ENCODE measurements around the gene ZMAT5. TPM values are rescaled to one million over a fixed set of nuclear protein-coding genes. Genes with fewer than 3 reads are reported as not detected.

ZMAT5 gene
- polyA plus RNA-seq, 1 donor (not counting 4 experiments of a cell fraction or from before 2014, with no cell fraction given): 11.1 TPM

GRCh38 chr22:29797351-29797750 is 30.5 kb upstream of the ZMAT5 start:
- H3K4me3 ChIP-seq (ENCODE audit: control insufficient read depth in 2 of 3, extremely low read depth in 1 of 3, insufficient read depth in 2 of 3, low read depth in 1 of 3, low read length in 3 of 3): no peak overlapping the region
- peaks cover 33 to 48% of the 10 kb centered on the region in 2 experiments for H3K36me3 ChIP-seq (ENCODE audit: control insufficient read depth in 2 of 2, extremely low read depth in 1 of 2, insufficient read depth in 2 of 2, low read length in 2 of 2)
- no peak overlapping the region for H3K9ac ChIP-seq (ENCODE audit: control insufficient read depth, extremely low read depth, insufficient read depth, low read length)
- TF ChIP-seq, protein P1, sequence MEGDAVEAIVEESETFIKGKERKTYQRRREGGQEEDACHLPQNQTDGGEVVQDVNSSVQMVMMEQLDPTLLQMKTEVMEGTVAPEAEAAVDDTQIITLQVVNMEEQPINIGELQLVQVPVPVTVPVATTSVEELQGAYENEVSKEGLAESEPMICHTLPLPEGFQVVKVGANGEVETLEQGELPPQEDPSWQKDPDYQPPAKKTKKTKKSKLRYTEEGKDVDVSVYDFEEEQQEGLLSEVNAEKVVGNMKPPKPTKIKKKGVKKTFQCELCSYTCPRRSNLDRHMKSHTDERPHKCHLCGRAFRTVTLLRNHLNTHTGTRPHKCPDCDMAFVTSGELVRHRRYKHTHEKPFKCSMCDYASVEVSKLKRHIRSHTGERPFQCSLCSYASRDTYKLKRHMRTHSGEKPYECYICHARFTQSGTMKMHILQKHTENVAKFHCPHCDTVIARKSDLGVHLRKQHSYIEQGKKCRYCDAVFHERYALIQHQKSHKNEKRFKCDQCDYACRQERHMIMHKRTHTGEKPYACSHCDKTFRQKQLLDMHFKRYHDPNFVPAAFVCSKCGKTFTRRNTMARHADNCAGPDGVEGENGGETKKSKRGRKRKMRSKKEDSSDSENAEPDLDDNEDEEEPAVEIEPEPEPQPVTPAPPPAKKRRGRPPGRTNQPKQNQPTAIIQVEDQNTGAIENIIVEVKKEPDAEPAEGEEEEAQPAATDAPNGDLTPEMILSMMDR (optimal IDR thresholded peaks at IDR 0.05 in 1 of 3, IDR thresholded peaks at IDR 0.05 in 1 of 3, conservative IDR thresholded peaks at IDR 0.05 in 1 of 3; ENCODE audit: extremely low read depth in 1 of 3, insufficient read depth in 2 of 3, low read length in 3 of 3): no peak
- TF ChIP-seq EZH2 (IDR thresholded peaks at IDR 0.05; ENCODE audit: low read length): no peak
- no peaks in the 10 kb centered on the region for H3K9me3 ChIP-seq (ENCODE audit: control insufficient read depth, low read depth, low read length)
- H3K27me3 ChIP-seq (ENCODE audit: control insufficient read depth, extremely low read depth, insufficient read depth, low read length): no peaks in the 10 kb centered on the region
- H3K4me2 ChIP-seq (ENCODE audit: control insufficient read depth, extremely low read depth, insufficient read depth, low read depth, low read length): no peak overlapping the region
- H3K79me2 ChIP-seq (ENCODE audit: control insufficient read depth, insufficient read depth, low read length): no peaks in the 10 kb centered on the region
- H3K27ac ChIP-seq (ENCODE audit: control insufficient read depth, insufficient read depth, low read length): no peak overlapping the region
- no peaks in the 10 kb centered on the region for H3K9me1 ChIP-seq (ENCODE audit: control insufficient read depth, extremely low read depth, insufficient read depth, low read length)
- dilution Hi-C loops (cut with MboI; ENCODE audit: extremely low pct_ligation_motif_present, low sequenced_read_pairs): no loop called here
- DNase-seq (ENCODE audit: low read depth, low spot score) (no peak), FAIRE-seq (no peak)
- peaks cover 14% of the 10 kb centered on the region for H3K4me1 ChIP-seq (ENCODE audit: control insufficient read depth, extremely low read depth, insufficient read depth, low read length)
- H4K20me1 ChIP-seq (ENCODE audit: control insufficient read depth, extremely low read depth, insufficient read depth, low read length): no peaks in the 10 kb centered on the region
- no peak overlapping the region for H2AFZ ChIP-seq (ENCODE audit: control insufficient read depth, low read length)

GRCh38 chr22:29795663-29796062 is 28.9 kb upstream of the ZMAT5 start:
- H3K4me3 ChIP-seq (ENCODE audit: control insufficient read depth in 2 of 3, extremely low read depth in 1 of 3, insufficient read depth in 2 of 3, low read depth in 1 of 3, low read length in 3 of 3): no peak overlapping the region
- no peak overlapping the region for H3K27ac ChIP-seq (ENCODE audit: control insufficient read depth, insufficient read depth, low read length)
- H3K9ac ChIP-seq (ENCODE audit: control insufficient read depth, extremely low read depth, insufficient read depth, low read length): no peak overlapping the region
- H2AFZ ChIP-seq (ENCODE audit: control insufficient read depth, low read length): no peak overlapping the region
- H3K4me1 ChIP-seq (ENCODE audit: control insufficient read depth, extremely low read depth, insufficient read depth, low read length): peaks cover 14% of the 10 kb centered on the region
- dilution Hi-C loops (cut with MboI; ENCODE audit: extremely low pct_ligation_motif_present, low sequenced_read_pairs): no loop called here
- H3K36me3 ChIP-seq (ENCODE audit: control insufficient read depth in 2 of 2, extremely low read depth in 1 of 2, insufficient read depth in 2 of 2, low read length in 2 of 2): peaks cover 36 to 37% of the 10 kb centered on the region in 2 experiments
- H3K79me2 ChIP-seq (ENCODE audit: control insufficient read depth, insufficient read depth, low read length): no peaks in the 10 kb centered on the region
- DNase-seq (ENCODE audit: low read depth, low spot score) (no peak), FAIRE-seq (no peak)
- H4K20me1 ChIP-seq (ENCODE audit: control insufficient read depth, extremely low read depth, insufficient read depth, low read length): no peaks in the 10 kb centered on the region
- TF ChIP-seq, protein P1 (optimal IDR thresholded peaks at IDR 0.05 in 1 of 3, IDR thresholded peaks at IDR 0.05 in 1 of 3, conservative IDR thresholded peaks at IDR 0.05 in 1 of 3; ENCODE audit: extremely low read depth in 1 of 3, insufficient read depth in 2 of 3, low read length in 3 of 3): no peak
- no peak for TF ChIP-seq EZH2 (IDR thresholded peaks at IDR 0.05; ENCODE audit: low read length)
- H3K9me3 ChIP-seq (ENCODE audit: control insufficient read depth, low read depth, low read length): no peaks in the 10 kb centered on the region
- H3K4me2 ChIP-seq (ENCODE audit: control insufficient read depth, extremely low read depth, insufficient read depth, low read depth, low read length): no peak overlapping the region
- no peaks in the 10 kb centered on the region for H3K27me3 ChIP-seq (ENCODE audit: control insufficient read depth, extremely low read depth, insufficient read depth, low read length)
- no peaks in the 10 kb centered on the region for H3K9me1 ChIP-seq (ENCODE audit: control insufficient read depth, extremely low read depth, insufficient read depth, low read length)
